Upper lobe of left lung (tissue), 6 donors: ENCODE measurements around the gene ZMYND8. TPM values are rescaled to one million over a fixed set of nuclear protein-coding genes. Genes with fewer than 3 reads are reported as not detected.

ENCODE experiments used
- ATAC-seq, 2 donors: fragments of 200-7000 bp; cut with Tn5 transposase; one replicate each; pipeline ENCODE4 v1.9.1; 2022; ENCODE audit warnings: mild to moderate bottlenecking in 2 of 2, moderate library complexity in 2 of 2; ENCODE audit not compliant: low FRiP score in 2 of 2
- DNase-seq, 2 donors: peaks; one replicate each; pipeline ENCODE4 v3.0.0-alpha.2; 2019 to 2020
- H3K27ac ChIP-seq, 4 donors: fragments of 200-600 bp; sonication (generic); one replicate each; pipeline ENCODE4 v1.5.1; 2016 to 2019
- H3K27me3 ChIP-seq, 4 donors: fragments of 200-600 bp; sonication (generic); one replicate each; pipeline ENCODE4 v1.5.1; 2017 to 2019
- H3K36me3 ChIP-seq, 4 donors: fragments of 200-600 bp; sonication (generic); one replicate each; pipeline ENCODE4 v1.5.1; 2016 to 2019
- H3K4me1 ChIP-seq, 4 donors: fragments of 200-600 bp; sonication (generic); one replicate each; pipeline ENCODE4 v1.5.1; 2018 to 2019
- H3K4me3 ChIP-seq, 4 donors: fragments of 200-600 bp; sonication (generic); one replicate each; pipeline ENCODE4 v1.5.1; 2017 to 2019; ENCODE audit warnings: mild to moderate bottlenecking in 2 of 4, moderate library complexity in 1 of 4
- H3K9me3 ChIP-seq, 4 donors: fragments of 200-600 bp; sonication (generic); one replicate each; pipeline ENCODE4 v1.5.1; 2018 to 2019
- EP300 ChIP-seq, 4 donors: sonication (generic); formaldehyde crosslinking; IDR thresholded peaks; one replicate each; pipeline ENCODE4 v1.5.1; 2017; ENCODE audit warnings: antibody characterized with exemption in 4 of 4, control low read depth in 2 of 4
- POLR2A ChIP-seq, 4 donors: fragments of 450-650 bp; IDR thresholded peaks; one replicate each; pipeline ENCODE4 v1.5.1; 2016 to 2017; ENCODE audit warnings: antibody characterized with exemption in 4 of 4, mild to moderate bottlenecking in 2 of 4
- POLR2AphosphoS5 ChIP-seq, 2 donors: sonication (generic); formaldehyde crosslinking; IDR thresholded peaks; one replicate each; pipeline ENCODE4 v1.5.1; 2017; ENCODE audit warnings: antibody characterized with exemption in 2 of 2
- WGBS, 2 donors: methylation state at CpG; one replicate each; pipeline ENCODE4 v1.1.5; 2017 to 2018; 5-methylcytosine and 5-hydroxymethylcytosine counted together
- total RNA-seq, 6 donors: library from RNA; depleted of rRNA in 4 of 6; stranded (reverse); fragments of >200 nt in 4 of 6; gene quantifications; one replicate each; pipeline versions ENCODE4 v1.1.0 to v1.2.1, GENCODE V29; 2016 to 2021
- TF ChIP-seq, protein P1 (sequence below), 6 experiments: fragments of 450-650 bp in 4 of 6; fragments of 200-600 bp in 2 of 6; sonication (generic) in 2 of 6; IDR thresholded peaks; one replicate each; pipeline ENCODE4 v1.5.1; 2016 to 2019; ENCODE audit warnings: antibody characterized with exemption in 6 of 6
- donor health status: DM: no; HTN: no; CAD: no; lungs with moderate emphysema.
- donor health status: DM: no; HTN: yes; CAD: no; lungs with severe emphysema.

The ZMYND8 gene
- 100 to 1,000 TPM in 1 of 6 donors, 10 to 100 TPM in 5; 24.6 to 120 (median 51.8) TPM for total RNA-seq

DNA sequence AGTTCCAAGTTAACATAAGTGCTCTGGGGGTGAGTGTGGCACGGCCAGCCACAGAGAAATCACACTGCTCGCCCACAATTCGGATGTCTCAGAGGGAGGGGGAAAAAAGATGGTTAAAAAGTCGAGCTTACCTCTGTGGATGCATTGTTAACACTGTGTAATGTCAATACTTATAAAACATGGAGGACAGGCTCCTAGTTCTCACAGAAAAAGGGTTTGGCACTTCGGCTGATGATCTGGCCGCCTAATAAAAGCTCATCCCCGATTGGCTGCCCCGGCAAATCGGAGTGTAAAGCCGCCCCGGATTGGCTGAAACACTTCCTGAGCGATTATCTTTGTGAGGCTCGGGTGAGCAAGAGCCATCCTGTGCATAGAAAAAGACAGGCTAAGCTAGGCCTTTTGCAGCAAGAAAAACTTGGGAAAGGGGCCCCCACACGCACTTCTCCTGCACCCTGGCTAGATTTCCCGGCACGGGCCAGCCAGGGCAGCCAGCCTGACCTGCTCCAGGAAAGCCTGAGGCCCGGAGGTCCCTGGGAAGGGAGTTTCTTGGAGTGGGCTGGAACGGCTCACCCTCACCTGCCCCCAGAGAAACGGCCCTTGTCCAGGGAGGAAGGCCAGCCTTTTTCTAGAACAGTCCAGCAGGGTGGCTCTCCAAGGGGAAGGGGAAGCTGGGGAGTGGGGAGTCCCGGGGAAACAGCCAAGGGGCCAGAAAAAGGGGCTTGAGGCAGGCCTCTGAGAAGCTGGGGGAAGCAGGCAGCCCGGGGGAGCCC lies at the start of gene ZMYND8:
Gene ZMYND8, minus strand, starts transcription at position 174 of the 770 bp plus-strand sequence. Its CDS starts 29 bp downstream, at position 145.
- Histone ChIP-seq H3K27ac (peak within 1 kb of the TSS; percentile 97 to 100 (median 98)), H3K9me3 (no peaks in the 10 kb centered on the region), H3K4me3 (peak within 1 kb of the TSS in 3 of 4 donors; percentile 3 to 32 (median 22)), H3K4me1 (peaks cover 99 to 100% (median 100%) of the 10 kb centered on the region in 4 donors), H3K36me3 (no peaks in the 10 kb centered on the region), H3K27me3 (no peaks in the 10 kb centered on the region)
- peak; percentile 81 to 86 for ATAC-seq
- TF ChIP-seq EP300 (IDR thresholded peaks at IDR 0.05) = no peak
- TF ChIP-seq, protein P1, sequence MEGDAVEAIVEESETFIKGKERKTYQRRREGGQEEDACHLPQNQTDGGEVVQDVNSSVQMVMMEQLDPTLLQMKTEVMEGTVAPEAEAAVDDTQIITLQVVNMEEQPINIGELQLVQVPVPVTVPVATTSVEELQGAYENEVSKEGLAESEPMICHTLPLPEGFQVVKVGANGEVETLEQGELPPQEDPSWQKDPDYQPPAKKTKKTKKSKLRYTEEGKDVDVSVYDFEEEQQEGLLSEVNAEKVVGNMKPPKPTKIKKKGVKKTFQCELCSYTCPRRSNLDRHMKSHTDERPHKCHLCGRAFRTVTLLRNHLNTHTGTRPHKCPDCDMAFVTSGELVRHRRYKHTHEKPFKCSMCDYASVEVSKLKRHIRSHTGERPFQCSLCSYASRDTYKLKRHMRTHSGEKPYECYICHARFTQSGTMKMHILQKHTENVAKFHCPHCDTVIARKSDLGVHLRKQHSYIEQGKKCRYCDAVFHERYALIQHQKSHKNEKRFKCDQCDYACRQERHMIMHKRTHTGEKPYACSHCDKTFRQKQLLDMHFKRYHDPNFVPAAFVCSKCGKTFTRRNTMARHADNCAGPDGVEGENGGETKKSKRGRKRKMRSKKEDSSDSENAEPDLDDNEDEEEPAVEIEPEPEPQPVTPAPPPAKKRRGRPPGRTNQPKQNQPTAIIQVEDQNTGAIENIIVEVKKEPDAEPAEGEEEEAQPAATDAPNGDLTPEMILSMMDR (IDR thresholded peaks at IDR 0.05) = no peak
- peak in 2 of 4 donors; percentile 44 to 46 for TF ChIP-seq POLR2A (IDR thresholded peaks at IDR 0.05)
- no peak for TF ChIP-seq POLR2AphosphoS5 (IDR thresholded peaks at IDR 0.05)
- DNase-seq = peak; percentile 69 to 93
- 9 to 10% methylated on average over 16 to 21 of the region's 21 CpGs for WGBS, 2 donors

DNA sequence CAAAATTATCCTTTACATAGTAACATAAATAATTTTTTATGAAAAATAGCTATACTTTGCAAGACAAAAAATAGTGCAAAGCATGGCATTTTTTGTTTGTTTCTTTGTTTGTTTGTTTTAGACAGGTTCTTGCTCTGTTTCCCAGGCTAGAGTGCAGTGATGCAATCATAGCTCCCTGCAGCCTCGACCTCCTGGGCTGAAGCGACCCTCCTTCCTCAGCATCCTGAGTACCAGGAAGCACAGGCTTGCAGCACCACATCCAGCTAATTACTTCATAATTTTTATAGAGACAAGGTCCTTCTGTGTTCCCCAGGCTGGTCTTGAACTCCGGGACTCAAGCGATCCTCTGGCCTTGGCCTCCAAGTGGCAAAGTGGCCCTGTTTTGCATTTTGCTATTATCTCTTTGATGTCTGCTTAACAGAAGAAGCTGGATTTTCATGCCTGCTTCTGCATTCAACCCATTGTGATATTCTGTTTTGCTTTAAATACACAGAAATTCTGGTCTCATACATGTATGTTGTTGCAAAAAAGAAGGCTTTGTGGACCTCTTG lies 49.4 kb upstream of the ZMYND8 start:
- DNase-seq (no peak), ATAC-seq (no peak)
- H3K9me3 ChIP-seq = no peaks in the 10 kb centered on the region

DNA sequence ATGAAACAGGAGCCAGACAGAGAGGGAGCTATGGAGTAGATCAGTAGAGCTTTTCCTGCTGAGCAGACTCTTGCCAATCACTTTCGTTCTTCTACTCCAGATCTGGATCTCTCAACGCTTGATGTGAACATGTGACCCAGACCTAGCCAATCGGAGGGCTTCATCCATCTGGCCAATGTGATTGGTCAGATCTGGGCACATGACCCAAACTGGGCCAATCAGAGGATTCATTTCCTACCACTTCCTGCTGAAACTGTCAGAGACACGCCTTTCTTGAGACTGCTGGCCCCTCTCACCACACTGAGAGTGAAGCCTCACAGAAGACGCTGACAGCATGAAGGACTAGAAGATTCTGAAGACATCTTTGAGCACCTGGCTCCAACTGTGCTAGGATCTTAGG lies 44.2 kb upstream of the ZMYND8 start:
- Histone ChIP-seq H3K4me1 (peaks cover 0 to 7% (median 0%) of the 10 kb centered on the region in 4 donors), H3K27me3 (no peaks in the 10 kb centered on the region), H3K4me3 (no peak overlapping the region), H3K27ac (no peak overlapping the region), H3K36me3 (no peaks in the 10 kb centered on the region), H3K9me3 (peaks cover 0 to 5% (median 0%) of the 10 kb centered on the region in 4 donors)
- DNase-seq (no peak), ATAC-seq (no peak)
- WGBS, 2 donors = 94% methylated on average over 2 to 5 of the region's 5 CpGs
- TF ChIP-seq POLR2AphosphoS5 (IDR thresholded peaks at IDR 0.05) = no peak
- TF ChIP-seq EP300 (IDR thresholded peaks at IDR 0.05) = no peak
- TF ChIP-seq POLR2A (IDR thresholded peaks at IDR 0.05) = no peak
- TF ChIP-seq, protein P1 (IDR thresholded peaks at IDR 0.05) = no peak

More for the DNA sequence above, 49.4 kb upstream of the ZMYND8 start:
- 62 to 63% methylated on average over 4 of the region's 4 CpGs for WGBS, 2 donors
- TF ChIP-seq, protein P1 (IDR thresholded peaks at IDR 0.05) = no peak
- no peak for TF ChIP-seq POLR2A (IDR thresholded peaks at IDR 0.05)
- no peak for TF ChIP-seq POLR2AphosphoS5 (IDR thresholded peaks at IDR 0.05)
- TF ChIP-seq EP300 (IDR thresholded peaks at IDR 0.05) = no peak
- H3K36me3 ChIP-seq = no peaks in the 10 kb centered on the region
- no peaks in the 10 kb centered on the region for H3K27me3 ChIP-seq
- no peak overlapping the region for H3K4me3 ChIP-seq
- H3K4me1 ChIP-seq = peaks cover 7 to 8% (median 7%) of the 10 kb centered on the region in 4 donors
- no peak overlapping the region for H3K27ac ChIP-seq

DNA sequence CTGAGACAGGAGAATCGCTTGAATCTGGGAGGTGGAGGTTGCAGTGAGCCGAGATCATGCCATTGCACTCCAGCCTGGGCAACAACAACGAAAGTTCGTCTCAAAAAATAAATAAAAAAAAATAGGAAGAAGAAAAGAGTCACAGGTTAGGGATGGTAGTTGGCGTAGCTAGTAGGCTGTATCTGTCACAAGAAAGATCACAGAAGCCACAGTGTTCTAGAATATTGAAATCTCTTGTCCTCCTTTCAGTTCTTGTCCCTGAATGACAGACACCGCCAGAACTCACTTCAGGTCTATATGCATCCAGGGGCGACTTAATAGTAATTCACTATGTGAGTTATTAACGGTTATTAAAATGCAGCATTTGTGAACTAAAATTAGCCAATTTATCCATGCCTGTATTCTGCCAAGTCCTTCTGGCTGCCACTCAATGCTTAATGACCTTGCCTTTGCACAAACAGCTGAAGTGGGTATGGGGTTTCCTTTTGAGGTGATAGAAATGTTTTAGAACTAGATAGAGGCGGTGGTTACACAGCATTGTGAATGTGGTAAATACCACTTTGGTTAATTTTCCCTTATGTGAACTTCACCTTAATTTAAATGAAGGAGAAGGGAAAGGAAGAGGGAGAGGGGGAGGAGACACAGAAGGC lies 41.3 kb upstream of the ZMYND8 start:
- ATAC-seq = no peak
- WGBS, 2 donors = 62 to 72% methylated on average over 9 of the region's 9 CpGs
- Histone ChIP-seq H3K27ac (no peak overlapping the region), H3K36me3 (no peaks in the 10 kb centered on the region), H3K4me1 (peaks cover 0 to 7% (median 0%) of the 10 kb centered on the region in 4 donors), H3K27me3 (no peaks in the 10 kb centered on the region), H3K4me3 (no peak overlapping the region), H3K9me3 (peaks cover 0 to 5% (median 0%) of the 10 kb centered on the region in 4 donors)
- DNase-seq = peak in 1 of 2 donors; percentile 30
- TF ChIP-seq, protein P1 (IDR thresholded peaks at IDR 0.05) = no peak
